Heart left ventricle (tissue), 13 donors: Measurements from ENCODE around the gene FASN.

ENCODE experiments used
- POLR2A ChIP-seq, 2 donors: fragments of 450-650 bp; IDR thresholded peaks; one replicate each; pipeline ENCODE4 v1.6.1; 2017; ENCODE audit warnings: antibody characterized with exemption in 2 of 2, mild to moderate bottlenecking in 2 of 2, moderate library complexity in 2 of 2
- TF ChIP-seq, protein P1 (sequence below), 12 donors: fragments of 200-600 bp; sonication (generic) in 4 of 12; IDR thresholded peaks; one replicate each; pipeline versions ENCODE4 v1.5.0 to v1.8.0; 2018 to 2022; ENCODE audit warnings: antibody characterized with exemption in 12 of 12, mild to moderate bottlenecking in 5 of 12
- donor health status: ischemic (EF 13 %, LVEDD 7.1; RV severe dilation, severe dysfunction).
- donor health status: DM: no; HTN: yes; CAD: no.
- donor health status: DM: no; HTN: no; CAD: no.
- donor health status: ischemic (EF 25% LVEDD 6.9; RV normal size, moderate dysfunction).
- donor health status: ischemic (EF 25% LVEDD 5.7; RV mildly dilated, moderate dysfunction).
- donor health status: ischemic (EF 35%, LVEDD 5.7; RV mildly dilated, moderate dysfunction).
- donor health status: nonischemic (EF 11% LVEDD 7.7; RV severe dilation, severe dysfunction).
- donor health status: DM: yes; HTN: yes; CAD: no.
- donor health status: PGD.
- donor health status: ischemic (EF 29% LVEDD 5.4; RV normal size, mild dysfunction).
- donor health status: nonischemic (EF 23%, LVEDD 6.1; RV moderate dilation, normal function).

DNA sequence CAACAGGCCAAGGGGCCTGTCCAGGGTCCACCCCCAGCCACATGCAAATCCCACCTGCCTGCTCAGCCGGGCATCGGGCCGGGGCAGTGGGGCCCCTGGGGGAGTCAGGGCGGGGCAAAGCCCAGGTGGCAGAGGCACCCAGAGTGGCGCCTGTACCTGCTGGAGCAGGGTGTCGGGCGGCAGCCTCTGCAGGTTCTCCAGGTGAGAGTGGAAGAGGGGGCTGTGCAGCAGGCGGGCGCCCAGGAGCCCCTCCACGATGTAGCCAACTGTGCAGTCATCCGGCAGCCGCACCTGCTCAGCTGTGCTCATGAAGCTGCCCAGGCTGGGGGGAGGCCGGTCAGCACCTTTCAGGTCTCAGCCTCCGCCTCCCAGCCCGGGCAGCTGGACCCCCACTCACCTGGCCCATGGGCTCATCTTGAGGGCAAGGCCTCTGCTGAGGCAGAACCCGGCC is 48.5 kb downstream of the FASN start:
- TF ChIP-seq, protein P1, sequence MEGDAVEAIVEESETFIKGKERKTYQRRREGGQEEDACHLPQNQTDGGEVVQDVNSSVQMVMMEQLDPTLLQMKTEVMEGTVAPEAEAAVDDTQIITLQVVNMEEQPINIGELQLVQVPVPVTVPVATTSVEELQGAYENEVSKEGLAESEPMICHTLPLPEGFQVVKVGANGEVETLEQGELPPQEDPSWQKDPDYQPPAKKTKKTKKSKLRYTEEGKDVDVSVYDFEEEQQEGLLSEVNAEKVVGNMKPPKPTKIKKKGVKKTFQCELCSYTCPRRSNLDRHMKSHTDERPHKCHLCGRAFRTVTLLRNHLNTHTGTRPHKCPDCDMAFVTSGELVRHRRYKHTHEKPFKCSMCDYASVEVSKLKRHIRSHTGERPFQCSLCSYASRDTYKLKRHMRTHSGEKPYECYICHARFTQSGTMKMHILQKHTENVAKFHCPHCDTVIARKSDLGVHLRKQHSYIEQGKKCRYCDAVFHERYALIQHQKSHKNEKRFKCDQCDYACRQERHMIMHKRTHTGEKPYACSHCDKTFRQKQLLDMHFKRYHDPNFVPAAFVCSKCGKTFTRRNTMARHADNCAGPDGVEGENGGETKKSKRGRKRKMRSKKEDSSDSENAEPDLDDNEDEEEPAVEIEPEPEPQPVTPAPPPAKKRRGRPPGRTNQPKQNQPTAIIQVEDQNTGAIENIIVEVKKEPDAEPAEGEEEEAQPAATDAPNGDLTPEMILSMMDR (IDR thresholded peaks at IDR 0.05) = no peak
- TF ChIP-seq POLR2A (IDR thresholded peaks at IDR 0.05) = no peak
